Measurements from ENCODE around the gene FAM124A. TPM values are rescaled to one million over a fixed set of nuclear protein-coding genes. Genes with fewer than 3 reads are reported as not detected.

FAM124A gene
- total and polyA plus RNA-seq, 10 donors, result 2.6 to 39.9 (median 23.7) TPM

DNA sequence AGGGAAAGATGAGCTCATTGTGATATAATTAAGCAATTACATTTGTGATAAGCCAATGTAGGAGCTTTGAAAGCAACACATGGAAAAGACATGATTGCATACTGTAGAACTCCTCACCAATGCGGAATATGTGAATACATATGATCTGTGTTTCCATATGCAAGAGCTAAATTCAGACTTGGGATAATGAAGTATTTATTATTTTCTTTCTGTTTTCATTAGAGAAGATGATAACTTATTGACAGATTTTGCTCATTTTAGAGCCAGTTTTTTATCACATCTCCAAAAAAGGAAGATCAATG, 14.2 kb downstream of the FAM124A start:
- Histone ChIP-seq H3K4me1 (peaks cover 6 to 33% (median 12%) of the 10 kb centered on the region in 6 donors), H3K9me3 (peaks cover 0 to 4% (median 0%) of the 10 kb centered on the region in 8 donors), H3K27me3 (replicated peaks in 1 of 7) (no peaks in the 10 kb centered on the region), H3K27ac (peak overlapping the region in 5 of 8 donors; percentile 67 to 78 (median 71)), H3K4me3 (no peak overlapping the region), H3K36me3 (peaks cover 0 to 17% (median 0%) of the 10 kb centered on the region in 6 donors)
- intact Hi-C loops (cut with DNase I; ENCODE audit: low total_unique reads), result no loop called here
- DNase-seq, result no peak
- 83 to 94% (median 89%) methylated on average over 1 of the region's 1 CpG for WGBS, 5 donors
- TF ChIP-seq POLR2AphosphoS5 (IDR thresholded peaks at IDR 0.05) (no peak), POLR2A (IDR thresholded peaks at IDR 0.05) (no peak)
- TF ChIP-seq, protein P1, sequence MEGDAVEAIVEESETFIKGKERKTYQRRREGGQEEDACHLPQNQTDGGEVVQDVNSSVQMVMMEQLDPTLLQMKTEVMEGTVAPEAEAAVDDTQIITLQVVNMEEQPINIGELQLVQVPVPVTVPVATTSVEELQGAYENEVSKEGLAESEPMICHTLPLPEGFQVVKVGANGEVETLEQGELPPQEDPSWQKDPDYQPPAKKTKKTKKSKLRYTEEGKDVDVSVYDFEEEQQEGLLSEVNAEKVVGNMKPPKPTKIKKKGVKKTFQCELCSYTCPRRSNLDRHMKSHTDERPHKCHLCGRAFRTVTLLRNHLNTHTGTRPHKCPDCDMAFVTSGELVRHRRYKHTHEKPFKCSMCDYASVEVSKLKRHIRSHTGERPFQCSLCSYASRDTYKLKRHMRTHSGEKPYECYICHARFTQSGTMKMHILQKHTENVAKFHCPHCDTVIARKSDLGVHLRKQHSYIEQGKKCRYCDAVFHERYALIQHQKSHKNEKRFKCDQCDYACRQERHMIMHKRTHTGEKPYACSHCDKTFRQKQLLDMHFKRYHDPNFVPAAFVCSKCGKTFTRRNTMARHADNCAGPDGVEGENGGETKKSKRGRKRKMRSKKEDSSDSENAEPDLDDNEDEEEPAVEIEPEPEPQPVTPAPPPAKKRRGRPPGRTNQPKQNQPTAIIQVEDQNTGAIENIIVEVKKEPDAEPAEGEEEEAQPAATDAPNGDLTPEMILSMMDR (IDR thresholded peaks at IDR 0.05 in 8 of 11, conservative IDR thresholded peaks at IDR 0.05 in 3 of 11), result no peak

- peaks cover 6 to 40% (median 12%) of the 10 kb centered on the region in 6 donors for H3K4me1 ChIP-seq
- H3K9me3 ChIP-seq, result peaks cover 0 to 4% (median 0%) of the 10 kb centered on the region in 8 donors
- peaks cover 0 to 11% (median 0%) of the 10 kb centered on the region in 6 donors for H3K36me3 ChIP-seq
- WGBS, 5 donors, result 78 to 97% (median 90%) methylated on average over 4 of the region's 4 CpGs
- no peak for DNase-seq
- no peak overlapping the region for H3K4me3 ChIP-seq
- H3K27ac ChIP-seq, result peak overlapping the region in 2 of 8 donors; percentile 2 to 4
- no peaks in the 10 kb centered on the region for H3K27me3 ChIP-seq (replicated peaks in 1 of 7)
- TF ChIP-seq POLR2AphosphoS5 (IDR thresholded peaks at IDR 0.05) (no peak), POLR2A (IDR thresholded peaks at IDR 0.05) (no peak)
- TF ChIP-seq, protein P1 (IDR thresholded peaks at IDR 0.05 in 8 of 11, conservative IDR thresholded peaks at IDR 0.05 in 3 of 11), result no peak
- intact Hi-C loops (cut with DNase I; ENCODE audit: low total_unique reads), result no loop called here
Measured at GRCh38 chr13:51237386-51237785, 15.2 kb downstream of the FAM124A start.

- WGBS, 5 donors, result 83 to 97% (median 92%) methylated on average over 2 of the region's 2 CpGs
- H3K27ac ChIP-seq, result peak overlapping the region in 2 of 8 donors; percentile 2 to 4
- peaks cover 6 to 42% (median 15%) of the 10 kb centered on the region in 6 donors for H3K4me1 ChIP-seq
- no peak overlapping the region for H3K4me3 ChIP-seq
- DNase-seq, result no peak
- peaks cover 0 to 3% (median 0%) of the 10 kb centered on the region in 8 donors for H3K9me3 ChIP-seq
- intact Hi-C loops (cut with DNase I; ENCODE audit: low total_unique reads), result no loop called here
- no peak for TF ChIP-seq POLR2A (IDR thresholded peaks at IDR 0.05)
- no peak for TF ChIP-seq POLR2AphosphoS5 (IDR thresholded peaks at IDR 0.05)
- no peaks in the 10 kb centered on the region for H3K27me3 ChIP-seq (replicated peaks in 1 of 7)
- H3K36me3 ChIP-seq, result peaks cover 0 to 6% (median 0%) of the 10 kb centered on the region in 6 donors
Measured at GRCh38 chr13:51237887-51238286, 15.7 kb downstream of the FAM124A start.

- Histone ChIP-seq H3K27me3 (replicated peaks in 1 of 7) (no peaks in the 10 kb centered on the region), H3K4me3 (no peak overlapping the region), H3K9me3 (no peaks in the 10 kb centered on the region), H3K4me1 (peaks cover 6 to 42% (median 16%) of the 10 kb centered on the region in 6 donors), H3K36me3 (peaks cover 0 to 3% (median 0%) of the 10 kb centered on the region in 6 donors), H3K27ac (peak overlapping the region in 6 of 8 donors; percentile 40 to 69 (median 51))
- no peak for DNase-seq
- TF ChIP-seq, protein P1 (IDR thresholded peaks at IDR 0.05 in 8 of 11, conservative IDR thresholded peaks at IDR 0.05 in 3 of 11), result no peak
- no peak for TF ChIP-seq POLR2A (IDR thresholded peaks at IDR 0.05)
- TF ChIP-seq POLR2AphosphoS5 (IDR thresholded peaks at IDR 0.05), result no peak
- WGBS, 5 donors, result 42 to 76% (median 52%) methylated on average over 5 of the region's 5 CpGs
- intact Hi-C loops (cut with DNase I; ENCODE audit: low total_unique reads), result no loop called here
Measured at GRCh38 chr13:51240178-51240577, 18.0 kb downstream of the FAM124A start.
